HG02885 (cell line): ENCODE data around the gene KCNQ4.

Source experiments
- ATAC-seq: cut with Tn5 transposase; IDR thresholded peaks from one replicate; pipeline ENCODE4 v1.9.1; 2021; ENCODE audit warnings: mild to moderate bottlenecking; ENCODE audit not compliant: unreplicated experiment, poor library complexity

The KCNQ4 gene

GRCh38 chr1:40793617-40794016, 10.0 kb downstream of the KCNQ4 start:
- no peak for ATAC-seq

DNA sequence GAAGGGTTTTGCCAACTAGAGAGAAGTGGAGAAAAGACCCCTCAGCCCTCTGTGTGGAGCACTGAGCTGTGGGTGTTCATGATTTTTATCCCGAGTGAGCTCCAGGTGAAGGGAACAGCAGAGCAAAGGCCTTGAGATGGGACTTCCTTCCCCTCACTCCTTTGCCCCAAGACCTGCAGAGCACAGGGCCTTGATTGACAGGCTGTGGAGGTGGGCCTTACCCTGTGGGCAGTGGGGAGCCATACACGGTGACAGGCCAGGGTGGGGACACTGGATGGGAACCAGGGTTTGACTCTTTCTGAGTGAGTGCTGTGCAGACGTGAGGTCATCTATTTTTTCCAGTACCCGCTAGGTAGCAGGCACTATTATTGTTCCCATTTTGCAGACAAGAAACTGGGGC, 10.5 kb downstream of the KCNQ4 start:
- ATAC-seq, result no peak

DNA sequence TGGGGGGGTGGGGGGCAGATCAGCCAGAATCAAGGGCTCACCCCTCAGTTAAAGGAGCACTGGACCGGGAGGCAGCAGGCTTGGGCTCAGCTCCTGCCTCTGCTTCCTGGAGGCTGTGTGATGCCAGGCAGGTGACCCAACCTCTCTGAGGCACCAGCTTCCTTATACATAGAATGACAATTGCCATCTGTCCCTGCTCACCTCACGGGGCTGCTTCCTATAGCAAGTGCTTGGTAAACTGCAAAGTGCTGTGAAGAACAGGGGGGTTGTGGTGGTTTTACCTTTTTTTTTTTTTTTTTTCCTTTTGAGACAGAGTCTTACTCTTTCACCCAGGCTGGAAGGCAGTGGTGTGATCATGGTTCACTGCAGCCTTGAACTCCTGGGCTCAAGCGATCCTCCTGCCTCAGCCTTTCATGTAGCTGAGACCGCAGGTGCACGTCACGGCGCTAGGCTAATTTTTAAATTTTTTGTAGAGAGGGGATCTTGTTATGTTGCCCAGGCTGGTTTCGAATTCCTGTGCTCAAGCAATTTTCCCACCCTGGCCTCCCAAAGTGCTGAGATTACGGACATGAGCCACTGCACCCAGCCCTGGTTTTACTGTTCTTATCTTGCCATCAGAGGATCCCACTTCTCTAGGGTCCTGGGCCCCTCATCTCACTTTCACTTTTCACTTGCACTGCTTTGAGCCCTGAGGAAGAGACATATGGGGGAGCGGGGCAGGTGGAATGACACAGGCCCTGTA, 11.6 kb downstream of the KCNQ4 start:
- no peak for ATAC-seq

- no peak for ATAC-seq
These were observed 12.4 kb downstream of the KCNQ4 start for GRCh38 chr1:40795811-40796586.

GRCh38 chr1:40796939-40797667, 13.5 kb downstream of the KCNQ4 start:
- no peak for ATAC-seq

GRCh38 chr1:40797668-40798010, 14.1 kb downstream of the KCNQ4 start:
- no peak for ATAC-seq

GRCh38 chr1:40798366-40799281, 15.0 kb downstream of the KCNQ4 start:
- no peak for ATAC-seq

- no peak for ATAC-seq
These were observed 15.8 kb downstream of the KCNQ4 start for GRCh38 chr1:40799351-40799867.

- no peak for ATAC-seq
These were observed 18.1 kb downstream of the KCNQ4 start for GRCh38 chr1:40801742-40802077.

- peak; percentile 86 for ATAC-seq
These were observed 18.6 kb downstream of the KCNQ4 start for GRCh38 chr1:40802078-40802741.

DNA sequence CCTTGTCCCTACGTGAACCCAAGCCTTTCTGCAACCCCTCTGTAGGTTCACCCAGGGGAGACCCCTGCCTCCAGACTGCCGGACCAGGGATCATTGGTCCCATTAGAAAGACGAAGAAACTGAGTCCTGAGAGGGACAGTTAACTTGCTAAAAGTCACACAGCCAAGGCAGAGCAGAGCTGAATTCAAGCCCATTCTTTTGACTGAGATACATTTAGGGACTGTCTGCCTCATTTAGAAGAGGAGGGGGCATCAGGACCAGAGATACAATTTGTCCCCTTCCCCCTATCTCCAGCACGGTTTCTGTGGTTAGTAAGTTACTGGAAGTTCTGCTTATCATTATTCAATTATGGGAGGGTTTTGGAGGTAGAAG, 19.1 kb downstream of the KCNQ4 start:
- no peak for ATAC-seq

GRCh38 chr1:40803447-40803846, 19.9 kb downstream of the KCNQ4 start:
- ATAC-seq, result no peak

GRCh38 chr1:40803902-40804301, 20.3 kb downstream of the KCNQ4 start:
- no peak for ATAC-seq

DNA sequence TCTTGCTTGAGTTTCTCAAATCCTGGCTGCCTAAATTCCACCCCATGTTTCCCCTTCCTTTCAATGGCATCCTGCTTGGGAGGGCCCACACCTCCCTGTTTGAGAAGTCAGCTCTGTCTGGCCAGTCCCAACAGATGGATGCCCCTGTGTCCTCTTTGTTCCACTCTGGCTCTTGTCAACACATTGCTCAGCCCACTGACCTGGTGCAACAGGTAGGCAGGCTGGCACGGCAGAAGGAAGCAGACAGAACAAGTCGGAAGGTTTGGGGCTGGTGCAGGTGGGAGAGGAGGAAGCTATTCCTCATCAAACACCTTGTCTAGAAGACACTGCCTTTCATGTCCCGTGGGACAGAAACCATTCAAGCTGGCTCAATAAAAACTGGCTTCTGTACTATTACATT, 22.7 kb downstream of the KCNQ4 start:
- no peak for ATAC-seq

GRCh38 chr1:40806731-40807695, 23.4 kb downstream of the KCNQ4 start:
- ATAC-seq, result no peak

- no peak for ATAC-seq
These were observed 24.4 kb downstream of the KCNQ4 start for GRCh38 chr1:40808002-40808401.

GRCh38 chr1:40808444-40808843, 24.9 kb downstream of the KCNQ4 start:
- no peak for ATAC-seq

DNA sequence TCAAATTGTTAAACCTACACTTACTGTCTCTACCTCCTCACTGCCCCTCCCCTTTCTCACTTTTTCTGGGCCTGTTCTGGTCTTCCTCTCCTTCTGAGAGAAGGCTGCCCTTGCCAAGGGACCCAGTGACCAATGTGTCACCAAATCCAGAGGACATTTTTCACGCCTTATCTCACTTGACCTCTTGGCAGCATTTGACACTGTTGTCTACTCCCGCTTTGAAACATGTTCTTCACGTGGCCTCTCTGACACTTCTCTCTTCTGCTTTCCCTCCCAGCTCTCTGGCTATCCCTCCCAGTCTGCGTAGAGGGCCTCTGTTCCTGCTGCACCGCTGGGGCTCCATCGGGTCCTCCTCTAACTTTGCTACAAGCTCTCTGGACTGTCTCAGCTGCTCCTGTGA, 25.3 kb downstream of the KCNQ4 start:
- ATAC-seq, result no peak

- ATAC-seq, result no peak
These were observed 27.3 kb downstream of the KCNQ4 start for GRCh38 chr1:40810927-40811326.
